ENCODE results near the gene SLC8A1.

SLC8A1 gene

DNA sequence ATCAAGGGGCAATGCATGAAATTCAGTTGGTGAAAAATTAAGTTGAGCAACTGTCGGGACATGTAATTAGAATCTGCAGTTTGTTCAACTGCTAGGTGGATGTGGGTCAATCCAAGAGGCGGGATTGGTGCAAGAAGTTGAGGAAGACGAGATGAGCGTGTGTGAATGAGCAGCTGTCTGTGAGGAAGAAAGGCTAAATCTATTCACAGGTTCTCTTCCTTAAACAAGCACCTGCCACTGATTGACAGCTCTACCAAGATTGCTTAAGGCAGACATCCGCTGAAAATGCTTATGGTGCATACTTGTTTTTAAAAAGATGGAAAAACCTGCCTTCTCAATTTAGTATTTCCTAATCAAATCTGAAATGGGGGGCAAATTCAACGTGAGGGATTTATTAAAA, 349.4 kb downstream of the SLC8A1 start:
- Histone ChIP-seq H3K27ac (replicated peaks) (no peak overlapping the region), H3K4me3 (replicated peaks; ENCODE audit: insufficient read depth, low read length) (no peak overlapping the region), H3K27me3 (ENCODE audit: insufficient read depth, poor library complexity, severe bottlenecking) (no peaks in the 10 kb centered on the region)
- no peak for DNase-seq (ENCODE audit: low read depth in 1 of 2, low spot score in 1 of 2)
- no peak for TF ChIP-seq GABPA (IDR thresholded peaks at IDR 0.05; ENCODE audit: low read depth)
- TF ChIP-seq, protein P1, sequence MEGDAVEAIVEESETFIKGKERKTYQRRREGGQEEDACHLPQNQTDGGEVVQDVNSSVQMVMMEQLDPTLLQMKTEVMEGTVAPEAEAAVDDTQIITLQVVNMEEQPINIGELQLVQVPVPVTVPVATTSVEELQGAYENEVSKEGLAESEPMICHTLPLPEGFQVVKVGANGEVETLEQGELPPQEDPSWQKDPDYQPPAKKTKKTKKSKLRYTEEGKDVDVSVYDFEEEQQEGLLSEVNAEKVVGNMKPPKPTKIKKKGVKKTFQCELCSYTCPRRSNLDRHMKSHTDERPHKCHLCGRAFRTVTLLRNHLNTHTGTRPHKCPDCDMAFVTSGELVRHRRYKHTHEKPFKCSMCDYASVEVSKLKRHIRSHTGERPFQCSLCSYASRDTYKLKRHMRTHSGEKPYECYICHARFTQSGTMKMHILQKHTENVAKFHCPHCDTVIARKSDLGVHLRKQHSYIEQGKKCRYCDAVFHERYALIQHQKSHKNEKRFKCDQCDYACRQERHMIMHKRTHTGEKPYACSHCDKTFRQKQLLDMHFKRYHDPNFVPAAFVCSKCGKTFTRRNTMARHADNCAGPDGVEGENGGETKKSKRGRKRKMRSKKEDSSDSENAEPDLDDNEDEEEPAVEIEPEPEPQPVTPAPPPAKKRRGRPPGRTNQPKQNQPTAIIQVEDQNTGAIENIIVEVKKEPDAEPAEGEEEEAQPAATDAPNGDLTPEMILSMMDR (IDR thresholded peaks at IDR 0.05; ENCODE audit: insufficient read depth, low read length) = no peak
- no peak for TF ChIP-seq SPI1 (IDR thresholded peaks at IDR 0.05; ENCODE audit: borderline replicate concordance, low read depth)
- TF ChIP-seq, protein P2, sequence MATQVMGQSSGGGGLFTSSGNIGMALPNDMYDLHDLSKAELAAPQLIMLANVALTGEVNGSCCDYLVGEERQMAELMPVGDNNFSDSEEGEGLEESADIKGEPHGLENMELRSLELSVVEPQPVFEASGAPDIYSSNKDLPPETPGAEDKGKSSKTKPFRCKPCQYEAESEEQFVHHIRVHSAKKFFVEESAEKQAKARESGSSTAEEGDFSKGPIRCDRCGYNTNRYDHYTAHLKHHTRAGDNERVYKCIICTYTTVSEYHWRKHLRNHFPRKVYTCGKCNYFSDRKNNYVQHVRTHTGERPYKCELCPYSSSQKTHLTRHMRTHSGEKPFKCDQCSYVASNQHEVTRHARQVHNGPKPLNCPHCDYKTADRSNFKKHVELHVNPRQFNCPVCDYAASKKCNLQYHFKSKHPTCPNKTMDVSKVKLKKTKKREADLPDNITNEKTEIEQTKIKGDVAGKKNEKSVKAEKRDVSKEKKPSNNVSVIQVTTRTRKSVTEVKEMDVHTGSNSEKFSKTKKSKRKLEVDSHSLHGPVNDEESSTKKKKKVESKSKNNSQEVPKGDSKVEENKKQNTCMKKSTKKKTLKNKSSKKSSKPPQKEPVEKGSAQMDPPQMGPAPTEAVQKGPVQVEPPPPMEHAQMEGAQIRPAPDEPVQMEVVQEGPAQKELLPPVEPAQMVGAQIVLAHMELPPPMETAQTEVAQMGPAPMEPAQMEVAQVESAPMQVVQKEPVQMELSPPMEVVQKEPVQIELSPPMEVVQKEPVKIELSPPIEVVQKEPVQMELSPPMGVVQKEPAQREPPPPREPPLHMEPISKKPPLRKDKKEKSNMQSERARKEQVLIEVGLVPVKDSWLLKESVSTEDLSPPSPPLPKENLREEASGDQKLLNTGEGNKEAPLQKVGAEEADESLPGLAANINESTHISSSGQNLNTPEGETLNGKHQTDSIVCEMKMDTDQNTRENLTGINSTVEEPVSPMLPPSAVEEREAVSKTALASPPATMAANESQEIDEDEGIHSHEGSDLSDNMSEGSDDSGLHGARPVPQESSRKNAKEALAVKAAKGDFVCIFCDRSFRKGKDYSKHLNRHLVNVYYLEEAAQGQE (IDR thresholded peaks at IDR 0.05; ENCODE audit: insufficient replicate concordance, low read depth) = no peak
- no peak for TF ChIP-seq POLR2AphosphoS5 (IDR thresholded peaks at IDR 0.05; ENCODE audit: low read depth)

DNA sequence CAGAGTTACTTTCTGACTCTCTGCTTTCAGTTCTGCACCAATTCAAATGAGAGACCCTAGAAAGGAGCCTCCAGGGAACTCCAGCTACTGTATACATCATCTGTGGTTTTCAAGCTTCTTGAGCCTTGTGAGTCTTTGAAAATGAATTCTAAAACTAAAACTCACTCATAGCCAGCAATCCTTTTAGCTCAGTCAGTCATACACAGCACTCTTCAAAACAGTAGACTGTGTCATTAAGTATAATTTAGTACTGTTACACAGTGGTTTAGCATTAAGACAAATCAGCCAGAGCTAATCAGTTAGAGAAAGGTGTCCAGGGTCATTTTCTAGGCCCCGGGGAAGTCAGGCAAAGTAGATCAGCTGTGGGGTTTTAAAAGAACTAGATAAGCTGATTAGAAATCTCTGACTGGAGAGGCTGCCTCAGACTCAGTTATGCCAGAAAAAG, 350.7 kb downstream of the SLC8A1 start:
- Histone ChIP-seq H3K27me3 (ENCODE audit: insufficient read depth, poor library complexity, severe bottlenecking) (no peaks in the 10 kb centered on the region), H3K27ac (replicated peaks) (no peak overlapping the region), H3K4me3 (replicated peaks; ENCODE audit: insufficient read depth, low read length) (no peak overlapping the region)
- TF ChIP-seq POLR2AphosphoS5 (IDR thresholded peaks at IDR 0.05; ENCODE audit: low read depth) (no peak), GABPA (IDR thresholded peaks at IDR 0.05; ENCODE audit: low read depth) (no peak), SPI1 (IDR thresholded peaks at IDR 0.05; ENCODE audit: borderline replicate concordance, low read depth) (no peak)
- TF ChIP-seq, protein P1 (IDR thresholded peaks at IDR 0.05; ENCODE audit: insufficient read depth, low read length) = no peak
- TF ChIP-seq, protein P2 (IDR thresholded peaks at IDR 0.05; ENCODE audit: insufficient replicate concordance, low read depth) = no peak
- no peak for DNase-seq (ENCODE audit: low read depth in 1 of 2, low spot score in 1 of 2)

DNA sequence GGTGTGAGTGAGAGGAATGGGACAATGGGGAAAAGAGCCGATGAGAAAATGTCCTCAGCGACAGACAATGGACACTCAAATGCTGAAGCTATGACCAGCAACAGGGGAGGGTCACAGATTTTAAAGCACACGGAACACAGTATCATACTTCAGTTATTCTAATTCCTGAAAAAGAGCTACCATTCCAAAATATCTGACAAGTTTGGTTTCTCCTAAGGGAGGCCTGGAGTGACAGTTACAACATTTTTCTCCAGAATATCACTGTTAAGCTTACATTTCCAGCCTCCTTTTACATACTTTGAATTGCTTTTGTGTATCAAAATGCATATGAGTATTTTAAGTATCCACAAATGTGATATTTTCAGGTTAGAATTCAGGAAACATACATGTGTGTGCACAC, 351.2 kb downstream of the SLC8A1 start:
- DNase-seq (ENCODE audit: low read depth in 1 of 2, low spot score in 1 of 2) = no peak
- Histone ChIP-seq H3K27me3 (ENCODE audit: insufficient read depth, poor library complexity, severe bottlenecking) (no peaks in the 10 kb centered on the region), H3K27ac (replicated peaks) (no peak overlapping the region), H3K4me3 (replicated peaks; ENCODE audit: insufficient read depth, low read length) (no peak overlapping the region)
- TF ChIP-seq, protein P1 (IDR thresholded peaks at IDR 0.05; ENCODE audit: insufficient read depth, low read length) = no peak

DNA sequence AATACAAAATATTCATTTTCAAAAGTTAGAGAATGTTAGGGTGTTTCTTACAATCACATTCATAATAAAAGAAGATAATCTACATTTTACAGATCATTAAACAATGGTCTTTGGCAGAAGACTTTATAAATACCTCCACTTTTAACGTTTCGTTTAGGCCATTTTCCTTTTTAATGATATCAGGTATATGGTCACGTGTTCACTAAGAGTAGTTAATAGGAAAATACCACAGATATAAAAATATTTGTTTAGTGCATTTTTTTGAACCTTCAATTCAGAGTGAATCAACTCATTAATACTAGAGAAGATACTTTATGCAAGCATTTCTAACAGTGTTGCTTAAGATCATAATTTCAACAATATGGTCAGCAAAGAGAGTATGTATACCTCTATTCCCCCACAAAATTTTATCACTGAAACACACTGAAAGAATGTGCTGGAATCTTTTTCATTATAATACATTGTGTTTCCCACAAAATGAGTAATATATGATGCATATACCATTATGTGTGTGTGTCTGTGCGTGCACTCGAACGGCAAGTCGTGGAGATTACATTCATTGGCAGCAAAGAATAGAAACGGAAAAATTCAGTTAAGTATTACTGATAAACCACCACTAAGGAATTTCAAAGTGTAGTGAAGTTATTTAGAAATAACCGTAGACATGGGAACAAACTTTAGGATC, 353.0 kb downstream of the SLC8A1 start:
- TF ChIP-seq POLR2AphosphoS5 (IDR thresholded peaks at IDR 0.05; ENCODE audit: low read depth) = no peak
- TF ChIP-seq, protein P1 (IDR thresholded peaks at IDR 0.05; ENCODE audit: insufficient read depth, low read length) = no peak
- no peak for TF ChIP-seq SPI1 (IDR thresholded peaks at IDR 0.05; ENCODE audit: borderline replicate concordance, low read depth)
- TF ChIP-seq, protein P2 (IDR thresholded peaks at IDR 0.05; ENCODE audit: insufficient replicate concordance, low read depth) = no peak
- TF ChIP-seq GABPA (IDR thresholded peaks at IDR 0.05; ENCODE audit: low read depth) = no peak
- no peak overlapping the region for H3K27ac ChIP-seq (replicated peaks)

More for the DNA sequence above, 353.0 kb downstream of the SLC8A1 start:
- Histone ChIP-seq H3K27me3 (ENCODE audit: insufficient read depth, poor library complexity, severe bottlenecking) (no peaks in the 10 kb centered on the region), H3K4me3 (replicated peaks; ENCODE audit: insufficient read depth, low read length) (no peak overlapping the region)
- DNase-seq (ENCODE audit: low read depth in 1 of 2, low spot score in 1 of 2) = no peak

Measured in HL-60 (cell line).